Measurements from ENCODE around the gene ADAMTS14. TPM values are rescaled to one million over a fixed set of nuclear protein-coding genes. Genes with fewer than 3 reads are reported as not detected.

ADAMTS14 gene
- total and polyA plus RNA-seq, 11 donors: 0.11 to 3.8 (median 0.37) TPM; not detected in 1

GRCh38 chr10:70748305-70748704 is 76.0 kb downstream of the ADAMTS14 start:
- Histone ChIP-seq H3K27me3 (no peaks in the 10 kb centered on the region), H3K27ac (no peak overlapping the region), H3K4me1 (peaks cover 0 to 22% (median 5%) of the 10 kb centered on the region in 12 donors), H3K9me3 (peaks cover 0 to 10% (median 0%) of the 10 kb centered on the region in 12 donors), H3K4me3 (no peak overlapping the region), H3K36me3 (no peaks in the 10 kb centered on the region)
- DNase-seq: peak in 2 of 5 donors; percentile 5 to 22
- 87 to 100% (median 97%) methylated on average over 1 to 3 of the region's 3 CpGs for WGBS, 4 donors
- intact Hi-C loops (cut with DNase I): loop anchor here in 1 of 10 donors (10.0 kb wide), 1 partner anchor 74 kb away; the partner anchor contains the start of gene ADAMTS14
- TF ChIP-seq CTCF (IDR thresholded peaks at IDR 0.05) (no peak), POLR2A (IDR thresholded peaks at IDR 0.05) (no peak)
- ATAC-seq: no peak

- no peak for TF ChIP-seq POLR2A (IDR thresholded peaks at IDR 0.05)
- no peak for TF ChIP-seq CTCF (IDR thresholded peaks at IDR 0.05)
- Histone ChIP-seq H3K4me1 (peaks cover 0 to 16% (median 2%) of the 10 kb centered on the region in 12 donors), H3K27me3 (no peaks in the 10 kb centered on the region), H3K27ac (no peak overlapping the region), H3K4me3 (no peak overlapping the region), H3K36me3 (no peaks in the 10 kb centered on the region), H3K9me3 (peaks cover 0 to 10% (median 0%) of the 10 kb centered on the region in 12 donors)
- ATAC-seq (no peak), DNase-seq (peak in 1 of 5 donors; percentile 14)
- WGBS, 4 donors: 97% methylated on average over 9 to 10 of the region's 10 CpGs
- intact Hi-C loops (cut with DNase I): loop anchor here in 1 of 10 donors (10.0 kb wide), 1 partner anchor 74 kb away; the partner anchor contains the start of gene ADAMTS14
These were observed 76.7 kb downstream of the ADAMTS14 start for GRCh38 chr10:70748801-70749573.

GRCh38 chr10:70749756-70750155 is 77.5 kb downstream of the ADAMTS14 start:
- Histone ChIP-seq H3K27ac (no peak overlapping the region), H3K4me1 (peaks cover 0 to 14% (median 3%) of the 10 kb centered on the region in 12 donors), H3K4me3 (no peak overlapping the region), H3K36me3 (no peaks in the 10 kb centered on the region), H3K27me3 (no peaks in the 10 kb centered on the region), H3K9me3 (peaks cover 0 to 10% (median 0%) of the 10 kb centered on the region in 12 donors)
- intact Hi-C loops (cut with DNase I): loop anchor here in 3 of 10 donors (10.0 kb wide), 2 partner anchors 75 to 285 kb away; partner anchors contain the start of gene ADAMTS14 (in 1 of the 3)
- 92 to 98% (median 98%) methylated on average over 5 to 10 of the region's 10 CpGs for WGBS, 4 donors
- peak in 2 of 5 donors; percentile 4 to 17 for DNase-seq
- TF ChIP-seq CTCF (IDR thresholded peaks at IDR 0.05): no peak
- TF ChIP-seq POLR2A (IDR thresholded peaks at IDR 0.05): no peak
- ATAC-seq: no peak

GRCh38 chr10:70750156-70750703 is 77.9 kb downstream of the ADAMTS14 start:
- no peak for ATAC-seq
- Histone ChIP-seq H3K36me3 (no peaks in the 10 kb centered on the region), H3K4me3 (no peak overlapping the region), H3K4me1 (peaks cover 0 to 19% (median 2%) of the 10 kb centered on the region in 12 donors), H3K9me3 (peaks cover 0 to 8% (median 0%) of the 10 kb centered on the region in 12 donors), H3K27ac (no peak overlapping the region), H3K27me3 (no peaks in the 10 kb centered on the region)
- intact Hi-C loops (cut with DNase I): loop anchor here in 2 of 10 donors (10.0 kb wide), 1 partner anchor 285 kb away; no protein-coding TSS in a partner anchor
- DNase-seq: peak in 2 of 5 donors; percentile 18 to 21
- WGBS, 4 donors: 53 to 79% (median 72%) methylated on average over 3 of the region's 3 CpGs
- TF ChIP-seq POLR2A (IDR thresholded peaks at IDR 0.05) (no peak), CTCF (IDR thresholded peaks at IDR 0.05) (no peak)
